ENCODE data around the gene WASHC4.

The WASHC4 gene

DNA sequence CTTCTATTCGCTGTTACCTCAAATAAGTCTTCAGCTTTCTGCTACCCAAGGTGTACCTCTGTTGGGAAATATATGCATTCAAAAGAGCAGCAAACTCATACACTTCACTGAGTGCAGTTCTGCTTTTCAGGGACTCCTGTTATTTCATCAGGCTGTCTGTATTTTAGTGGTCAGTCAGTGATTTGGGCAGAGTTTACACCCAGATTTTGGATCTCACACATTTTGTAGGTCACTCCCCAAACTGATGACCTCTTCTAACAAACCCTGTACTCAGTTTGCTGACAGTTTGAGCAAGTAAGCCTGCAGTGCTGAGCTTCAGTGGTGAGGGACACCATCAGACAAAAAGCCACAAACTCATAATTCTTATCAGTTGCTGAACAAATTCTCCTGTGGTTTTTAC is 8.2 kb upstream of the WASHC4 start:
- no peak for DNase-seq
- Histone ChIP-seq H3K4me3 (ENCODE audit: low read depth, low read length) (no peak overlapping the region), H3K27me3 (ENCODE audit: insufficient read depth, low read depth, severe bottlenecking) (peaks cover 20% of the 10 kb centered on the region), H3K9me3 (ENCODE audit: severe bottlenecking) (peaks cover 7% of the 10 kb centered on the region), H3K36me3 (no peaks in the 10 kb centered on the region), H3K27ac (no peak overlapping the region)
- TF ChIP-seq, protein P1, sequence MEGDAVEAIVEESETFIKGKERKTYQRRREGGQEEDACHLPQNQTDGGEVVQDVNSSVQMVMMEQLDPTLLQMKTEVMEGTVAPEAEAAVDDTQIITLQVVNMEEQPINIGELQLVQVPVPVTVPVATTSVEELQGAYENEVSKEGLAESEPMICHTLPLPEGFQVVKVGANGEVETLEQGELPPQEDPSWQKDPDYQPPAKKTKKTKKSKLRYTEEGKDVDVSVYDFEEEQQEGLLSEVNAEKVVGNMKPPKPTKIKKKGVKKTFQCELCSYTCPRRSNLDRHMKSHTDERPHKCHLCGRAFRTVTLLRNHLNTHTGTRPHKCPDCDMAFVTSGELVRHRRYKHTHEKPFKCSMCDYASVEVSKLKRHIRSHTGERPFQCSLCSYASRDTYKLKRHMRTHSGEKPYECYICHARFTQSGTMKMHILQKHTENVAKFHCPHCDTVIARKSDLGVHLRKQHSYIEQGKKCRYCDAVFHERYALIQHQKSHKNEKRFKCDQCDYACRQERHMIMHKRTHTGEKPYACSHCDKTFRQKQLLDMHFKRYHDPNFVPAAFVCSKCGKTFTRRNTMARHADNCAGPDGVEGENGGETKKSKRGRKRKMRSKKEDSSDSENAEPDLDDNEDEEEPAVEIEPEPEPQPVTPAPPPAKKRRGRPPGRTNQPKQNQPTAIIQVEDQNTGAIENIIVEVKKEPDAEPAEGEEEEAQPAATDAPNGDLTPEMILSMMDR (IDR thresholded peaks at IDR 0.05; ENCODE audit: low read depth, low read length): no peak

DNA sequence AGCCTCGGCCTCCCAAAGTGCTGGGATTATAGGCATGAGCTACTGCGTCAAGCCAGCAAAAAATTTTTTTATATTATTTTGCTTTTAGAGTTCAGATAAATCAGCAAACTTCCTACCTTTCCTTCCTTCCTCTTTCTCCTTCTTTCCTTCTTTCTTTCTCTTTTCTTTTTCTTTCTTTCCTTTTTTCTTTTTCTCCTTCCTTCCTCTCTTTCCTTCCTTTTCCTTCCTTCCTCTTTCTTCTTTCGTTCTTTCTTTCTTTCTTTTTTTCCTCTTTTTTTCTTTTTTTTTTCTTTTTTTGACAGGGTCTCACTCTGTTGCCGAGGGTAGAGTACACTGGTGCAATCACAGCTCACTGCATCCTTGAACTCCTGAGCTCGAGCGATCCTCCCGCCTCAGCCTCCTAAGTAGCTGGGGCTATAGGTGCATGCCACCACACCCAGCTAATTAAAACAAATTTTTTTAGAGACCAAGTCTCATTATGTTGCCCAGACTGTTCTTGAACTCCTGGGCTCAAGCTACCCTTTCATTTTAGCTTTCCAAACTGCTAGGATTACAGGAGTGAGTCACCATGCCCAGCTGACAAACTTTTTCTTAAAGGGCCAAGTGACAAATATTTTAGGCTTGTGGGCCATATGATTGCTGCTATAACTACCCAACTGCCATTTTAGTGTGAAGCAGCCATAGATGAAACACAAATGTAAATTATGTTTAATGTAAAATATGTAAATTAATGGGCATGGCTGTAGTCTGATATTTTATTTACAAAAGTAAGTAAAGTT is 7.1 kb upstream of the WASHC4 start:
- Histone ChIP-seq H3K4me3 (ENCODE audit: low read depth, low read length) (no peak overlapping the region), H3K27ac (no peak overlapping the region), H3K27me3 (ENCODE audit: insufficient read depth, low read depth, severe bottlenecking) (peaks cover 23% of the 10 kb centered on the region), H3K9me3 (ENCODE audit: severe bottlenecking) (no peaks in the 10 kb centered on the region), H3K36me3 (no peaks in the 10 kb centered on the region)
- TF ChIP-seq, protein P1 (IDR thresholded peaks at IDR 0.05; ENCODE audit: low read depth, low read length): no peak
- no peak for DNase-seq

DNA sequence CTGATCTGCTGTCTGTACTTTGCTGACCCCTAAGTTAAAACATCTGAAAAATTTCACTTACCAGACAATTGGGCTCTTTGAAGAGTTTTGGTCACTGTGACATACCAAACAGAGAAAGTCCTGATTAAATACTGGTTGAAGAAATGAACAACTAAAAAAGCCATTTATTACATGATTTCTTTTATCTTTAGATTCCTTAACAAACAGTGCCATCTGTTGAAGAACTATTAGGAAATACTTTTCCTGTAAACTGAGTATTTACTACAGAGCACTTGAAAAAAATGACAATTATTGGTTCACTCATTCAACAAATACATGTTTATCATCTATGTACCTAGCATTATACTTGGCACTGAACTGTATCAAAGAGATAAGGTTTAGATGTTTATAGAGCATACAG is 6.5 kb upstream of the WASHC4 start:
- no peak for DNase-seq
- peaks cover 27% of the 10 kb centered on the region for H3K27me3 ChIP-seq (ENCODE audit: insufficient read depth, low read depth, severe bottlenecking)
- H3K9me3 ChIP-seq (ENCODE audit: severe bottlenecking): no peaks in the 10 kb centered on the region
- H3K27ac ChIP-seq: no peak overlapping the region
- no peaks in the 10 kb centered on the region for H3K36me3 ChIP-seq
- H3K4me3 ChIP-seq (ENCODE audit: low read depth, low read length): no peak overlapping the region
- TF ChIP-seq, protein P1 (IDR thresholded peaks at IDR 0.05; ENCODE audit: low read depth, low read length): no peak

DNA sequence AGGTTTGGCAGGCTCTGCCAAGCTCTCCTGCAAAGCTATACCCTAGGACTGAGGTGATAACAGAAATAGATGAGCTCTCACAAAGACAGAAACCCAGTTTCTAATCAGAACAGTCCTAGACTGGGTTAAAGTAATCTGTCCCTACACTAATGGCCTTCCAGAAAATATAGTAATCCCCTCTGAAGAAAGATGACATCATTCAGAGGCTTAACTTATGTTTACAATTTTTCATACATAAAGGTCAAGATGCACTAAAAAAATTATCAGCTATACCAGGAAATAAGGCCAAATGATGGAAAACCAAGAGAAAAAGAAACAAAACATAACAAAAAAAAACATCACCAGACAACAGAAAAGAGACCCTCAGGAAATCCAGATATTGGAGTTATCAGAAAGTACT is 4.9 kb upstream of the WASHC4 start:
- Histone ChIP-seq H3K36me3 (no peaks in the 10 kb centered on the region), H3K4me3 (ENCODE audit: low read depth, low read length) (no peak overlapping the region), H3K27me3 (ENCODE audit: insufficient read depth, low read depth, severe bottlenecking) (peaks cover 37% of the 10 kb centered on the region), H3K9me3 (ENCODE audit: severe bottlenecking) (no peaks in the 10 kb centered on the region), H3K27ac (no peak overlapping the region)
- no peak for DNase-seq
- TF ChIP-seq, protein P1 (IDR thresholded peaks at IDR 0.05; ENCODE audit: low read depth, low read length): no peak

DNA sequence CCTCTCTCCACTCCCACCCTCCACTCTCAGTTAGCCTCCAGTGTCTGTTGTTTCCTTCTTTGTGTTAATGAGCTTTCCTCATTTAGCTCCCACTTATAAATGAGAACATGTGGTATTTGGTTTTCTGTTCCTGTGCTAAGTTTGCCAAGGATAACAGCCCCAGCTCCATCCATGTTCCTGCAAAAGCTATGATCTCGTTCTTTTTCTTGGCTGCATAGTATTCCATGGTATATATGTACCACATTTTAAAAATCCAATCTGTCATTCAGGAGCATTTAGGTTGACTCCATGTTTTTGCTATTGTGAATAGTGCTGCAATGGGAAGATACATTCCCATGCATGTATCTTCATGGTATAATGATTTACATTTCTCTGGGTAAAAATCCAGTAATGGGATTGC is 2.8 kb upstream of the WASHC4 start:
- no peak overlapping the region for H3K4me3 ChIP-seq (ENCODE audit: low read depth, low read length)
- H3K9me3 ChIP-seq (ENCODE audit: severe bottlenecking): no peaks in the 10 kb centered on the region
- no peaks in the 10 kb centered on the region for H3K36me3 ChIP-seq
- H3K27me3 ChIP-seq (ENCODE audit: insufficient read depth, low read depth, severe bottlenecking): peaks cover 37% of the 10 kb centered on the region
- TF ChIP-seq, protein P1 (IDR thresholded peaks at IDR 0.05; ENCODE audit: low read depth, low read length): no peak
- H3K27ac ChIP-seq: no peak overlapping the region
- DNase-seq: no peak

DNA sequence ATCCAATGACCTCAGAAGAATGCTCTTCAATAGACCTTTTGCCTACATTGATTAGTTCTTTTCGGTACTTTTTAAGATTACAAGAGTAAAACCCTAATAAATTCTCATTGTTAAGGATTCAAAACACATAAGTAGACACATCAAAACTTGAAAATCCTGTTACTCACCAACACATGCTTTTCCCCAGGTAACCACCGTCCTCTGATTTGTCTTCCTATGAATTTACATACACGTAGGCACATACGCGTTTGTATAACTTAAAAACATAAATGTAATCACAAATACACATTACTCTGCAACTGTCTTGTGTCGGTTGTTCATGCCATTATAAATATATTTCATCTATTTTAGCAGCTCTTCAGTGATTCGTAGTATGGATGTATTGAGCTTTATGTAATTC is 910 bp upstream of the WASHC4 start:
- H3K36me3 ChIP-seq: no peaks in the 10 kb centered on the region
- TF ChIP-seq, protein P1 (IDR thresholded peaks at IDR 0.05; ENCODE audit: low read depth, low read length): no peak
- no peaks in the 10 kb centered on the region for H3K9me3 ChIP-seq (ENCODE audit: severe bottlenecking)
- no peak overlapping the region for H3K27ac ChIP-seq
- DNase-seq: no peak
- peak overlapping the region; percentile 86 for H3K4me3 ChIP-seq (ENCODE audit: low read depth, low read length)
- H3K27me3 ChIP-seq (ENCODE audit: insufficient read depth, low read depth, severe bottlenecking): peaks cover 29% of the 10 kb centered on the region

All from WERI-Rb-1 (cell line).